ENCODE measurements around the gene SPIN4. TPM values are rescaled to one million over a fixed set of nuclear protein-coding genes. Genes with fewer than 3 reads are reported as not detected.
"Not testable (repeated sequence)": the region's sequence is repeated elsewhere in the genome, so short reads cannot be mapped to it uniquely, and the experiment has no call there.

The SPIN4 gene
- total RNA-seq = 2.9 TPM

- no peak for DNase-seq (ENCODE audit: extremely low spot score in 2 of 2)
- Histone ChIP-seq H3K4me3 (peak within 1 kb of the TSS; percentile 49 to 61), H3K27ac (peak within 1 kb of the TSS; percentile 53), H3K9me3 (no peaks in the 10 kb centered on the region), H3K27me3 (no peaks in the 10 kb centered on the region), H3K4me1 (no peaks in the 10 kb centered on the region), H3K36me3 (no peaks in the 10 kb centered on the region)
- TF ChIP-seq POLR2AphosphoS5 (IDR thresholded peaks at IDR 0.05; ENCODE audit: insufficient read depth in 1 of 2, low read depth in 1 of 2) (peak; percentile 19 to 78), CTCF (IDR thresholded peaks at IDR 0.05) (no peak), POLR2A (IDR thresholded peaks at IDR 0.05) (peak in 1 of 2 donors; percentile 40)
- intact Hi-C loops (cut with DNase I) = no loop called here
These were observed at the start of gene SPIN4 for GRCh38 chrX:63350941-63351616. SPIN4 (minus strand) TSS chrX:63351332; CDS start chrX:63350819, 513 bp downstream.

GRCh38 chrX:63400340-63400739 lies 49.2 kb upstream of the SPIN4 start:
- Histone ChIP-seq H3K9me3 (no peaks in the 10 kb centered on the region), H3K4me3 (no peak overlapping the region), H3K27ac (no peak overlapping the region), H3K27me3 (no peaks in the 10 kb centered on the region), H3K36me3 (no peaks in the 10 kb centered on the region), H3K4me1 (no peaks in the 10 kb centered on the region)
- no peak for TF ChIP-seq POLR2A (IDR thresholded peaks at IDR 0.05)
- no peak for TF ChIP-seq CTCF (IDR thresholded peaks at IDR 0.05)
- TF ChIP-seq POLR2AphosphoS5 (IDR thresholded peaks at IDR 0.05; ENCODE audit: insufficient read depth in 1 of 2, low read depth in 1 of 2) = no peak
- intact Hi-C loops (cut with DNase I) = no loop called here
- no peak for DNase-seq (ENCODE audit: extremely low spot score in 2 of 2)

- H3K4me1 ChIP-seq = no peaks in the 10 kb centered on the region
- TF ChIP-seq POLR2A (IDR thresholded peaks at IDR 0.05) (no peak), CTCF (IDR thresholded peaks at IDR 0.05) (no peak), POLR2AphosphoS5 (IDR thresholded peaks at IDR 0.05; ENCODE audit: insufficient read depth in 1 of 2, low read depth in 1 of 2) (no peak)
- no peak for DNase-seq (ENCODE audit: extremely low spot score in 2 of 2)
- no peaks in the 10 kb centered on the region for H3K9me3 ChIP-seq
- H3K36me3 ChIP-seq = no peaks in the 10 kb centered on the region
- intact Hi-C loops (cut with DNase I) = no loop called here
- H3K27me3 ChIP-seq = no peaks in the 10 kb centered on the region
- H3K4me3 ChIP-seq = no peak overlapping the region
- H3K27ac ChIP-seq = no peak overlapping the region
These were observed 43.7 kb upstream of the SPIN4 start for GRCh38 chrX:63394872-63395271.

GRCh38 chrX:63393094-63393493 lies 42.0 kb upstream of the SPIN4 start:
- H3K27me3 ChIP-seq; H3K9me3 ChIP-seq; H3K4me3 ChIP-seq; intact Hi-C loops (cut with DNase I); H3K27ac ChIP-seq; DNase-seq (ENCODE audit: extremely low spot score in 2 of 2); H3K4me1 ChIP-seq; H3K36me3 ChIP-seq: not testable (repeated sequence)

GRCh38 chrX:63387411-63387810 lies 36.3 kb upstream of the SPIN4 start:
- no peak for DNase-seq (ENCODE audit: extremely low spot score in 2 of 2)
- H3K27me3 ChIP-seq = no peaks in the 10 kb centered on the region
- H3K4me3 ChIP-seq = no peak overlapping the region
- no peaks in the 10 kb centered on the region for H3K36me3 ChIP-seq
- H3K9me3 ChIP-seq = no peaks in the 10 kb centered on the region
- intact Hi-C loops (cut with DNase I) = no loop called here
- H3K27ac ChIP-seq = no peak overlapping the region
- no peaks in the 10 kb centered on the region for H3K4me1 ChIP-seq
- no peak for TF ChIP-seq POLR2A (IDR thresholded peaks at IDR 0.05)
- TF ChIP-seq CTCF (IDR thresholded peaks at IDR 0.05) = no peak
- no peak for TF ChIP-seq POLR2AphosphoS5 (IDR thresholded peaks at IDR 0.05; ENCODE audit: insufficient read depth in 1 of 2, low read depth in 1 of 2)

- H3K4me3 ChIP-seq; H3K4me1 ChIP-seq; H3K36me3 ChIP-seq; intact Hi-C loops (cut with DNase I); DNase-seq (ENCODE audit: extremely low spot score in 2 of 2); H3K27ac ChIP-seq; H3K9me3 ChIP-seq; H3K27me3 ChIP-seq: not testable (repeated sequence)
These were observed 33.1 kb upstream of the SPIN4 start for GRCh38 chrX:63384263-63384662.

- H3K27me3 ChIP-seq; H3K36me3 ChIP-seq; H3K4me1 ChIP-seq; intact Hi-C loops (cut with DNase I); H3K9me3 ChIP-seq; H3K4me3 ChIP-seq; DNase-seq (ENCODE audit: extremely low spot score in 2 of 2); H3K27ac ChIP-seq: not testable (repeated sequence)
These were observed 21.9 kb upstream of the SPIN4 start for GRCh38 chrX:63373012-63373411.

GRCh38 chrX:63367699-63368098 lies 16.6 kb upstream of the SPIN4 start:
- DNase-seq (ENCODE audit: extremely low spot score in 2 of 2); H3K27me3 ChIP-seq; H3K27ac ChIP-seq; H3K4me1 ChIP-seq; H3K36me3 ChIP-seq; H3K4me3 ChIP-seq; H3K9me3 ChIP-seq; intact Hi-C loops (cut with DNase I): not testable (repeated sequence)
